ENCODE data around the gene ACVR1. TPM values are rescaled to one million over a fixed set of nuclear protein-coding genes. Genes with fewer than 3 reads are reported as not detected.
A peak's percentile ranks its signal among the peaks of the same experiment; 100 is the strongest.
"Not testable (repeated sequence)": the region's sequence is repeated elsewhere in the genome, so short reads cannot be mapped to it uniquely, and the experiment has no call there.

The ACVR1 gene
- total RNA-seq, 1 experiment from 2014 or later: 17.1 TPM

GRCh38 chr2:157830696-157831570, 45.2 kb downstream of the ACVR1 start:
- no peak overlapping the region for H3K4me3 ChIP-seq (ENCODE audit: low read depth, low read length, poor library complexity, severe bottlenecking)
- TF ChIP-seq CTCF (conservative IDR thresholded peaks at IDR 0.05; ENCODE audit: low read depth, low read length) (no peak), EZH2 (IDR thresholded peaks at IDR 0.05; ENCODE audit: borderline replicate concordance, low read depth, low read length, poor library complexity, severe bottlenecking) (no peak)
- ChIA-PET POLR2A (ENCODE audit: low non-redundant PET) (no interaction called here), CTCF (no interaction called here)
- intact Hi-C loops (cut with micrococcal nuclease; ENCODE audit: unreplicated experiment): no loop called here
- no peak overlapping the region for H3K27ac ChIP-seq (ENCODE audit: low read depth, low read length, poor library complexity, severe bottlenecking)
- H3K4me1 ChIP-seq (ENCODE audit: insufficient read depth, low read length, poor library complexity, severe bottlenecking): peaks cover 9% of the 10 kb centered on the region
- no peaks in the 10 kb centered on the region for H3K36me3 ChIP-seq (ENCODE audit: insufficient read depth, low read length, poor library complexity, severe bottlenecking)
- no TSS peak for BruUV-seq (replicated peaks)
- H3K27me3 ChIP-seq (replicated peaks; ENCODE audit: insufficient read depth, low read depth, low read length, poor library complexity): no peaks in the 10 kb centered on the region
- DNase-seq (ENCODE audit: low spot score): peak; percentile 56
- H3K9me3 ChIP-seq (ENCODE audit: low read depth, low read length, poor library complexity, severe bottlenecking): no peaks in the 10 kb centered on the region

GRCh38 chr2:157830266-157830665, 45.9 kb downstream of the ACVR1 start:
- intact Hi-C loops (cut with micrococcal nuclease; ENCODE audit: unreplicated experiment): no loop called here
- Histone ChIP-seq H3K9me3 (ENCODE audit: low read depth, low read length, poor library complexity, severe bottlenecking) (no peaks in the 10 kb centered on the region), H3K27ac (ENCODE audit: low read depth, low read length, poor library complexity, severe bottlenecking) (no peak overlapping the region), H3K27me3 (replicated peaks; ENCODE audit: insufficient read depth, low read depth, low read length, poor library complexity) (no peaks in the 10 kb centered on the region), H3K4me3 (ENCODE audit: low read depth, low read length, poor library complexity, severe bottlenecking) (no peak overlapping the region), H3K36me3 (ENCODE audit: insufficient read depth, low read length, poor library complexity, severe bottlenecking) (no peaks in the 10 kb centered on the region), H3K4me1 (ENCODE audit: insufficient read depth, low read length, poor library complexity, severe bottlenecking) (peaks cover 9% of the 10 kb centered on the region)
- ChIA-PET CTCF (no interaction called here), POLR2A (ENCODE audit: low non-redundant PET) (no interaction called here)
- no peak for TF ChIP-seq EZH2 (IDR thresholded peaks at IDR 0.05; ENCODE audit: borderline replicate concordance, low read depth, low read length, poor library complexity, severe bottlenecking)
- no peak for TF ChIP-seq CTCF (conservative IDR thresholded peaks at IDR 0.05; ENCODE audit: low read depth, low read length)
- DNase-seq (ENCODE audit: low spot score): no peak
- no TSS peak for BruUV-seq (replicated peaks)

GRCh38 chr2:157827377-157827776, 48.8 kb downstream of the ACVR1 start:
- H3K4me1 ChIP-seq (ENCODE audit: insufficient read depth, low read length, poor library complexity, severe bottlenecking): peaks cover 9% of the 10 kb centered on the region
- TF ChIP-seq EZH2 (IDR thresholded peaks at IDR 0.05; ENCODE audit: borderline replicate concordance, low read depth, low read length, poor library complexity, severe bottlenecking) (no peak), CTCF (conservative IDR thresholded peaks at IDR 0.05; ENCODE audit: low read depth, low read length) (no peak)
- intact Hi-C loops (cut with micrococcal nuclease; ENCODE audit: unreplicated experiment): no loop called here
- POLR2A ChIA-PET (ENCODE audit: low non-redundant PET): no interaction called here
- H3K36me3 ChIP-seq (ENCODE audit: insufficient read depth, low read length, poor library complexity, severe bottlenecking): no peaks in the 10 kb centered on the region
- no peaks in the 10 kb centered on the region for H3K9me3 ChIP-seq (ENCODE audit: low read depth, low read length, poor library complexity, severe bottlenecking)
- H3K4me3 ChIP-seq (ENCODE audit: low read depth, low read length, poor library complexity, severe bottlenecking): no peak overlapping the region
- CTCF ChIA-PET: no interaction called here
- no peak for DNase-seq (ENCODE audit: low spot score)
- H3K27me3 ChIP-seq (replicated peaks; ENCODE audit: insufficient read depth, low read depth, low read length, poor library complexity): no peaks in the 10 kb centered on the region
- BruUV-seq (replicated peaks): no TSS peak
- H3K27ac ChIP-seq (ENCODE audit: low read depth, low read length, poor library complexity, severe bottlenecking): no peak overlapping the region

GRCh38 chr2:157826644-157827043, 49.5 kb downstream of the ACVR1 start:
- H3K4me1 ChIP-seq (ENCODE audit: insufficient read depth, low read length, poor library complexity, severe bottlenecking); BruUV-seq (replicated peaks); H3K27me3 ChIP-seq (replicated peaks; ENCODE audit: insufficient read depth, low read depth, low read length, poor library complexity); H3K27ac ChIP-seq (ENCODE audit: low read depth, low read length, poor library complexity, severe bottlenecking); H3K4me3 ChIP-seq (ENCODE audit: low read depth, low read length, poor library complexity, severe bottlenecking); H3K9me3 ChIP-seq (ENCODE audit: low read depth, low read length, poor library complexity, severe bottlenecking); intact Hi-C loops (cut with micrococcal nuclease; ENCODE audit: unreplicated experiment); CTCF ChIA-PET; H3K36me3 ChIP-seq (ENCODE audit: insufficient read depth, low read length, poor library complexity, severe bottlenecking); DNase-seq (ENCODE audit: low spot score): not testable (repeated sequence)
- POLR2A ChIA-PET (ENCODE audit: low non-redundant PET): interaction anchor here (0.6 to 0.7 kb wide), 2 partner anchors 12 to 1898 kb away, joined by 8 to 19 read pairs; no protein-coding TSS in a partner anchor
